Measurements from ENCODE around the gene RAPGEF6.

The RAPGEF6 gene, protein sequence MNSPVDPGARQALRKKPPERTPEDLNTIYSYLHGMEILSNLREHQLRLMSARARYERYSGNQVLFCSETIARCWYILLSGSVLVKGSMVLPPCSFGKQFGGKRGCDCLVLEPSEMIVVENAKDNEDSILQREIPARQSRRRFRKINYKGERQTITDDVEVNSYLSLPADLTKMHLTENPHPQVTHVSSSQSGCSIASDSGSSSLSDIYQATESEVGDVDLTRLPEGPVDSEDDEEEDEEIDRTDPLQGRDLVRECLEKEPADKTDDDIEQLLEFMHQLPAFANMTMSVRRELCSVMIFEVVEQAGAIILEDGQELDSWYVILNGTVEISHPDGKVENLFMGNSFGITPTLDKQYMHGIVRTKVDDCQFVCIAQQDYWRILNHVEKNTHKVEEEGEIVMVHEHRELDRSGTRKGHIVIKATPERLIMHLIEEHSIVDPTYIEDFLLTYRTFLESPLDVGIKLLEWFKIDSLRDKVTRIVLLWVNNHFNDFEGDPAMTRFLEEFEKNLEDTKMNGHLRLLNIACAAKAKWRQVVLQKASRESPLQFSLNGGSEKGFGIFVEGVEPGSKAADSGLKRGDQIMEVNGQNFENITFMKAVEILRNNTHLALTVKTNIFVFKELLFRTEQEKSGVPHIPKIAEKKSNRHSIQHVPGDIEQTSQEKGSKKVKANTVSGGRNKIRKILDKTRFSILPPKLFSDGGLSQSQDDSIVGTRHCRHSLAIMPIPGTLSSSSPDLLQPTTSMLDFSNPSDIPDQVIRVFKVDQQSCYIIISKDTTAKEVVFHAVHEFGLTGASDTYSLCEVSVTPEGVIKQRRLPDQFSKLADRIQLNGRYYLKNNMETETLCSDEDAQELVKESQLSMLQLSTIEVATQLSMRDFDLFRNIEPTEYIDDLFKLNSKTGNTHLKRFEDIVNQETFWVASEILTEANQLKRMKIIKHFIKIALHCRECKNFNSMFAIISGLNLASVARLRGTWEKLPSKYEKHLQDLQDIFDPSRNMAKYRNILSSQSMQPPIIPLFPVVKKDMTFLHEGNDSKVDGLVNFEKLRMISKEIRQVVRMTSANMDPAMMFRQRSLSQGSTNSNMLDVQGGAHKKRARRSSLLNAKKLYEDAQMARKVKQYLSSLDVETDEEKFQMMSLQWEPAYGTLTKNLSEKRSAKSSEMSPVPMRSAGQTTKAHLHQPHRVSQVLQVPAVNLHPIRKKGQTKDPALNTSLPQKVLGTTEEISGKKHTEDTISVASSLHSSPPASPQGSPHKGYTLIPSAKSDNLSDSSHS (N-terminal part only)

DNA sequence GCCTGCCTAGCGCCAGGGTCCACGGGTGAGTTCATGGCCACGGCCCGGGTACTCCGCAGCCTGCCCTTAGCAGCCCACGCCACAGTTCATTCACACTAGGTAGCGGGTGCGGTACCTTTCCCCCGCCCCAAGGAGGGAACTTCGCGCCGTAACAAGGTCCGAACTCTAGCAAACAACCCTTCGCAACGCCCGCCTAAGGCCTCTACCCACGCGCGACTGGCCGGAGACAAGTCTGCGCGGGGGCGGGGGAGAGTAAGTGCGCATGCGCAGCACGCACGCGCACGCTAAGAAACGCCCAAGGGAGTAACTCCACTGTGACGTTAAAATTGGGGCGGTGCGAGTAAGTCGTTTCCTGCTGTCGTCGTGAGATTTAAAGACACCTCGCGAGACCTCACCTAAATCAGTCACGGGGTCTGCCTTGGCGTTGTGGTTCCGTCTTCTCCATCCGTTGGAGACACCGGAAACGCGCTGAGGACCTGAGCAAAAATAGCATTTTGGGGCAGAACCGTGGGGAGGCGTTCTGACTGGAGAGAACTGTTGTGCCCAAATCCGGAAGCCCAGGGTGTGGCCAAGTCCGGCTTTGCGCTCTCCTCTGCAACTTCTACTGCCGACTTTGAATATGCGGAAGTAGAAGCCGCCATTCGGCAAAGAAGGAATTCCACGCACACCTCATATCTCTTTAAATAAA is at the start of gene RAPGEF6:
Gene RAPGEF6 (minus strand): TSS at position 234 of the 688 bp plus-strand sequence. CDS start 199 bp downstream, at position 35.
- TF ChIP-seq CTCF (conservative IDR thresholded peaks at IDR 0.05; ENCODE audit: low read depth, low read length) = peak; percentile 10
- DNase-seq (ENCODE audit: low read depth) = peak; percentile 100

GRCh38 chr5:131684595-131684994 is 49.6 kb upstream of the RAPGEF6 start:
- TF ChIP-seq CTCF (conservative IDR thresholded peaks at IDR 0.05; ENCODE audit: low read depth, low read length) = no peak
- no peak overlapping the region for H3K4me3 ChIP-seq (ENCODE audit: low read depth, low read length)
- no peak for DNase-seq (ENCODE audit: low read depth)

More for the DNA sequence above, at the start of gene RAPGEF6:
- peak within 1 kb of the TSS; percentile 77 for H3K4me3 ChIP-seq (ENCODE audit: low read depth, low read length)

DNA sequence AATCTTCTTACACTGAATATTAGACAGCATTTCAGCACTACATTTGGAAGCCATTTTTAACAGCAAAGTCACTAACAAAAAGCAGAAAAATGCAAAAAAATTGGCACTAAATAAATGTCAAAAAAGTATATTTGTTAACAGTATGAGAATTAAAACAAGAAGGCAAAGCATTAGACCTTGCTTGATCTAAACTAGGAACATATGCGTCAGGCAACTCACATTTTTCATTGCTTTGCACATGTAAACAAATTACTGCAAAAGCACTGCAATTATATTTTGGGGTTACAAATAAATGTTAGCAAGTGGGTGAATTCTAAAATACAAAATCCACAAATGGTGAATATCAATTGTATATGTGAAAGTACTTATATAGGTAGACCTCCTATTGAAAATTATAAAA is 49.0 kb upstream of the RAPGEF6 start:
- TF ChIP-seq CTCF (conservative IDR thresholded peaks at IDR 0.05; ENCODE audit: low read depth, low read length) = no peak
- no peak overlapping the region for H3K4me3 ChIP-seq (ENCODE audit: low read depth, low read length)
- no peak for DNase-seq (ENCODE audit: low read depth)

GRCh38 chr5:131682826-131683225 is 47.8 kb upstream of the RAPGEF6 start:
- no peak overlapping the region for H3K4me3 ChIP-seq (ENCODE audit: low read depth, low read length)
- TF ChIP-seq CTCF (conservative IDR thresholded peaks at IDR 0.05; ENCODE audit: low read depth, low read length) = no peak
- no peak for DNase-seq (ENCODE audit: low read depth)

DNA sequence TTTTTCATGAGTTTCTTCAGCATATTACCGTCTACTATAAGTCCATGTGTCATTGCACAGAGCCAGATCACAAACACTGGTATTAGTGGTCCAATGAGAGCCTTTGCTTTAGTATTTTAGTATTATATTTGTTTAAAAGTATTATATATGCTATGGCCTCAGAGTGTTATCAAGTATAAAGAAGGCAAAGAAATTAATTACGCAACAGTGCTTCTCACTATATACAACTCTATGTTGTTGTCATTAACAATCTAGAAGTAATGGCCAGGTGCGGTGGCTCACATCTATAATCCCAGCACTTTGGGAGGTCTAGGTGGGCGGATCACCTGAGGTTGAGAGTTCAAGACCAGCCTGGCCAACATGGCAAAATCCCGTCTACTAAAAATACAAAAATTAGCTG is 47.1 kb upstream of the RAPGEF6 start:
- DNase-seq (ENCODE audit: low read depth) = no peak
- H3K4me3 ChIP-seq (ENCODE audit: low read depth, low read length) = no peak overlapping the region

More for the DNA sequence above, 47.1 kb upstream of the RAPGEF6 start:
- TF ChIP-seq CTCF (conservative IDR thresholded peaks at IDR 0.05; ENCODE audit: low read depth, low read length) = no peak
